Measurements from ENCODE around the gene TPST2. TPM values are rescaled to one million over a fixed set of nuclear protein-coding genes. Genes with fewer than 3 reads are reported as not detected.

Gene TPST2
- total and polyA plus RNA-seq, 9 of the 15 experiments (the other 6 are each of a cell fraction or from before 2014, with no cell fraction given), result 14.2 to 123 (median 60.1) TPM

- Histone ChIP-seq H3K27ac (ENCODE audit: extremely low read depth, low read depth, low read length) (no peak overlapping the region), H3K9me3 (replicated peaks; ENCODE audit: control insufficient read depth, insufficient read depth, low read depth, low read length) (no peaks in the 10 kb centered on the region), H3K27me3 (ENCODE audit: control insufficient read depth in 2 of 2, insufficient read depth in 2 of 2, low read length in 2 of 2) (no peaks in the 10 kb centered on the region), H3K4me3 (no peak overlapping the region), H3K36me3 (ENCODE audit: control insufficient read depth, insufficient read depth, low read length) (peaks cover 81% of the 10 kb centered on the region), H2AFZ (ENCODE audit: low read depth, low read length) (no peak overlapping the region), H3K4me2 (ENCODE audit: insufficient read depth, low read length) (no peak overlapping the region), H3K4me1 (replicated peaks in 1 of 2; ENCODE audit: control insufficient read depth in 2 of 2, insufficient read depth in 2 of 2, low read length in 2 of 2) (no peaks in the 10 kb centered on the region; a peak in 1 of 5 replicates), H3K79me2 (ENCODE audit: control insufficient read depth, insufficient read depth, low read length) (no peaks in the 10 kb centered on the region), H3K9me1 (ENCODE audit: control insufficient read depth, insufficient read depth, low read length) (no peaks in the 10 kb centered on the region), H4K20me1 (replicated peaks; ENCODE audit: control insufficient read depth, insufficient read depth, low read length) (no peaks in the 10 kb centered on the region), H3K9ac (ENCODE audit: insufficient read depth in 1 of 2, low read depth in 2 of 2, low read length in 2 of 2) (no peak overlapping the region)
- no peak for TF ChIP-seq E2F1 (CRISPR knock-in tag; IDR thresholded peaks at IDR 0.05)
- TF ChIP-seq JUND (IDR thresholded peaks at IDR 0.05; ENCODE audit: borderline replicate concordance, low read depth, low read length), result no peak
- no peak for TF ChIP-seq JUND (tag; IDR thresholded peaks at IDR 0.05; ENCODE audit: borderline replicate concordance, low read depth, low read length)
- no peak for TF ChIP-seq ZNF384 (IDR thresholded peaks at IDR 0.05; ENCODE audit: low read depth, low read length)
- TF ChIP-seq TCFL5 (CRISPR knock-in tag; conservative IDR thresholded peaks at IDR 0.05), result no peak
- ChIA-PET CTCF (ENCODE audit: low intra/inter-chr PET ratio) (no interaction called here), POLR2A (interaction anchor here (0.7 kb wide), 1 partner anchor 19 kb away, joined by 3 read pairs; no protein-coding TSS in a partner anchor)
- no peak for FAIRE-seq
- DNase-seq (ENCODE audit: extremely low read depth in 1 of 4, low spot score in 3 of 4), result no peak
- no peak for ATAC-seq
- BruUV-seq (replicated peaks), result no TSS peak
- 67% methylated on average over 3 of the region's 3 CpGs for WGBS (ENCODE audit: insufficient coverage, low coverage, missing lambda C conversion rate)
- intact Hi-C loops (cut with micrococcal nuclease) (no loop called here), in situ Hi-C loops (cut with MboI) (no loop called here)
Observed at GRCh38 chr22:26527167-26527566, 62.8 kb downstream of the TPST2 start.
